Astrocyte of the hippocampus (primary cell): ENCODE results near the gene RNU2-1.
"Not testable (repeated sequence)": the region's sequence is repeated elsewhere in the genome, so short reads cannot be mapped to it uniquely, and the experiment has no call there.

Source experiments
- DNase-seq: peaks from one replicate; pipeline ENCODE4 v3.0.0; 2011; ENCODE audit warnings: low read depth, low spot score

The RNU2-1 gene

DNA sequence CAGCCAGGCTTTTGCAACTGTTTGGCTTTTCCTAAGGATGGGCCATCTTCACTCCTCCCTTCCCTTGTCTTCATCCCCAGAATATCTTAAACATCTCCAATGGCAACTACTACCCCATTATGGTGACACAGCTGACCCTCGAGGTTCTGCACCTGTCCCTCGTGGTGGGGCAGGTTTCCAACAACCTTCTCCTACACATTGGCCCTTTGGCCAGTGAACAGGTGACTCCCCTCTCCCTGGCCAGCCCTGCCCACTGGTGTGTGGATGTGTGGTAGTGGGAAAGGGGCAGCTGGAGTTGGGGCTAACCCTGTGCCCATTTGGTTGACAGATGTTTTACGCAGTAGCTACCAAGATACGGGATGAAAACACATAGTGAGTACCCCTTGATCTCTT, 17.4 kb downstream of the RNU2-1 start:
- DNase-seq: no peak

DNA sequence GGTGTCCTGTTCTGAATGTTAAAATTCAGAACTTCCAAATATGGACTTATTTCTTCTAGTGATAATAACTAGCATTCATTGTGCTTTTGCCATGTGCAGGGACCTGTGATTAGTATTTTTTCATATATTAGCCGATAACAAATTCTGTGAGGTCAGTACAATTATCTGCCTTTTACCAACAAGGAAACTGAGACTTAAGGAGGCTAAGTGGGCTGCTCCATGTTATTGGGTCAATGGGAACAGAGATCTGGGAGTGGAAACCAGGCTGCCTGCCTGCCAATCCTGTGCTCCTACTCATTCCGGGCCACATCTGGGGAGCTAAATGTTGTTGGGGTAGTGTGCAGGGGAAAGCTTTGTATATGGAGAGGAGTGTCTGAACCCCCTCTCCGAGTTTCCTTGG, 18.4 kb downstream of the RNU2-1 start:
- DNase-seq: no peak

DNA sequence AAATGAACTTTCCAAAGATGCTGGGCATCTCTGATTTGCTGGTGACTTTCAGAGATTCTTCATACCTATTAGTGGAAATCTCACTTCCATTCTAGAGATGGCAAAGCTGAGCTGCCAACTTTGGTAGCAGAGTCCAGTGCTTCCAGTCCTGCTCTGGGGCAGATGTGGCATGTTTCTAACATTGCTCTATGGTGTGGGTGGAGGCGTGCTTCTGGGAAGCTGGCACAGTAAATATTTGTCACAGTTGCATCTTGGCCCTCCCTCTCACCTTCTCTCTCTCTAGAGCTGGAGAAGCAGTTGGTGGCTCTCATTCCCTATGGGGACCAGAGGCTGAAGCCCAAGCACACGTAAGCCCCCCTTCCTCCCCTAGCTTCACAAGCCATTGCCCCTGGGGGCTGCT, 20.2 kb downstream of the RNU2-1 start:
- no peak for DNase-seq

DNA sequence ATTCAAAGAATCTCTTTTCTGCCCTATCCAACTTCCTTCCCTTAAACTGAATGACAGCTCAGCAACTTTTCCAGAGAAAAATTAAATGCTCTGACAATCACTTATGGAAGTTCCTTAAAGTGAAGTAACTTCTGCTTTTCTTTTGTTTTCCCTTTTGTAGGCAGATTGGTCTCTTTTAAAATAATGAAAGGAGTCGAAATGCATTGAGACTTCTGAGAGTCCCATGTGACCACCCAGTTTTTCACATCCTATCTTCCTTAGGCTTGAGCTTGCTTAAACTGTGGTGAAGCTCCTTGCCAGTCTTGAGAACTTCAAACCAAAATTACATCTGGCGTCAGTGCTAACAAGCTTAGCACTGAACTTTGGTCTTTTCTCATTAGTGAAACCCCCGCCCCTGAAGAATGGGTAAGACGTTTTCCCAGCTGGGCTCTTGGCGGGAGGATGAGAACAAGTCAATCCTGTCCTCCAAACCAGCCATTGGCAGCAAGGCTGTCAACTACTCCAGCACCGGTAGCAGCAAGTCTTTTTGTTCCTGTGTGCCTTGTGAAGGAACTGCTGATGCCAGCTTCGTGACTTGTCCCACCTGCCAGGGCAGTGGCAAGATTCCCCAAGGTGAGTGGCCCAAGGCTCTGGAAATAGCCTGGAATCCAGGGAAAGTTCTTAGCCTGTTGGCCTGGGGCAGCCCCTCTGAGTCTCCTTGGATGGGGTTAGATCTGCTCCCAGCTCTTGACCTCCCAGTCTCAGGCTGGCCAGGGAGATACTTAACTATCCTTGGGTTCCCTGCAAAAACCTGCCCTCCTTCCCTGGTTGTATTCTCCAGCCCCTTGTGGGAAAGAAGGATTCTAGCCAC, 20.9 kb downstream of the RNU2-1 start:
- peak; percentile 5 for DNase-seq

DNA sequence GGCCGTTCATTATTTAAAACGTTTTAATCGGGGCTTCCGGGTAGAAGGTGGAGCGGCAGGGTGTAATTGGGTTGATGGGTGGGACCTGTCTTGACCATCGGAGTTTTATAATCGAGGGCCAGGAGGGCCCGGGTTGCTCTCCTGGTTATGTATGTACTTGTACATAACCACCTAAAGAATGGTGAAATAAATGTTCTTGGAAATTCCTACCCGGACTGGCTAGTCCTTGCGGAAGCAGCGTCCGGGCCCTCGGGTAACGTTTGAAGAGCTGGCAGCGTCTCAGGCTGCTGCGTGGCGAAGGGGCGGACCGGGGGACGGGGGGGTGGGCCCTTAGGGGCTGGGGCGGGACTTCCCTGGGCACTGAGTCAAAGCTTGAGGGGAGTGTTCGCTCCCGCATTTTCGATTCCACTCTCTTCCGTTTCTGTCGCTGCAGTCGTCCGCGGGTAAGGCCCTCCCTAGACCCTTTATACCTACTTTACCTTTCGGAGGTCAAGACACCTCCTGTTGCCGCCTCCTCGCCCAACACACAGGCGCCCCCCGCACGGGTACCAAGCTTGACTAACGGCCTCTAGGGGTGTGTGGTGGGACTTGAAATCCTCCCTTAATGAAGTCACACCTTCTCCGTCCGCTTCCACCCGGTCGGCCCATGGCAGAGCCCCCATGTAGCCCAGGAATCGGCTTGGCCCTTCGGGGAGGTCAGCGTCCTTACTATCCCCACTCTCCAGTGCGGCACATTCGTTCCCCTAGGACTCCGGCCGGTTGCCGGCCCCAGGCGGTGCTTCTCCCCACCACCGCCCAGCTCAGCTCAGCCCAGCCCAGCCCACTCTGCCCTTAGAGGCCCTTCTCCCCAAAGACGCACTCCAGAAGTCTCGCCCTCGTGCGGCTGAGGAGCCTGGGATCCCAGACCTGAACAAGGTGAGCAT, 22.0 kb downstream of the RNU2-1 start, which contains the start of gene TMEM106A:
Gene TMEM106A, plus strand, starts transcription at position 396 of the 923 bp plus-strand sequence. CDS start 1,167 bp downstream, outside the sequence.
- DNase-seq: peak; percentile 93

DNA sequence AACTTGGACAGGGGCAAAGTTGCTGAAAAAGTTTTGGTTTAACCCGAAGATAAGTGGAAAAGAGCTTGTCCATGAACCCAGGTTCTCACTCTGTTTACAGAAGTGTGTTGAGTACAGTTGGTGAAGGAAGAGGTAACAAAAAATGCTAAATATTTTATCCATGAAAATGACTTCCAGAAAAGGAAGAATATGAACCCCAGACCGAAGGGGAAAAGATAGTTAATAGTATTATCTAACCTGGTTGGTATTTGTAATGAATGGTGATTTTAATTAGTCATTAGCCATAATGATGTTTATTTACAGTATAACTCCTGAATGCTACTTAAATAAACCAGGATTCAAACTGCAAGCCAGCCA, 22.7 kb downstream of the RNU2-1 start:
- DNase-seq: peak; percentile 7

DNA sequence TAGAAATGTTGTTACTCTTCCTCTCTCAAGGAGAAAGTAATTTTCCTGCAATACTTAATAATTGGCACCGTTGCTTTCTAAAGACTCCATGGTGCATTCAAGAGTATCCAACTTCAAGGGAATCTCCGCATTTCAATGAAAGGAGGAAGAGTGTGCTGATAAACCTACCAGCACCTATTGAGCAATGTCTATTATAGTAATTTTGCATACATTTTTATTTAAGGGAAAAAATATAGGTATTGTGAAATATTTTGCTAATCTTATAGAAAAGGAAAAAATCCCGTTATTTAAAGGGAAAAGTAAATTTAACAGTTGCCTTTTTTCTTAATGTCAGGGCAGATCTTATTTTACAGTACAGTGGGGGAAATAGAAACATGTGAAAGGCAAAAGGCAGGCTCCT, 23.2 kb downstream of the RNU2-1 start:
- DNase-seq: no peak

DNA sequence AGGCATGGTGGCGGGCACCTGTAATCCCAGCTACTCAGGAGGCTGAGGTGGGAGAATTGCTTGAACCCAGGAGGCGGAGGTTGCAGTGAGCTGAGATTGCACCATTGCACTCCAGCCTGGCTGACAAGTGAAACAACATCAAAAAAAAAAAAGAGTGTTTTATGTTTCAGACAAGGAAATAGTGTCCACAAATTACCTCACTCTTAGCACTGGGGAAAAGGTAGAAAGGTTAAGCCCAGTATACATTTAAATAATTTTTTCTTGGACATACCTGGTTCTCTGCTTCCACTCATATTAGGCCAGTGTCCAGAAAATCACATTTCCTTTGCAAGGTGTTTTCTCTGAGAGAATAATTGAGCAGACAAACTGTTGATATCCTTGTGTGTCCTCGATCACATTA, 30.8 kb downstream of the RNU2-1 start:
- DNase-seq: not testable (repeated sequence)

DNA sequence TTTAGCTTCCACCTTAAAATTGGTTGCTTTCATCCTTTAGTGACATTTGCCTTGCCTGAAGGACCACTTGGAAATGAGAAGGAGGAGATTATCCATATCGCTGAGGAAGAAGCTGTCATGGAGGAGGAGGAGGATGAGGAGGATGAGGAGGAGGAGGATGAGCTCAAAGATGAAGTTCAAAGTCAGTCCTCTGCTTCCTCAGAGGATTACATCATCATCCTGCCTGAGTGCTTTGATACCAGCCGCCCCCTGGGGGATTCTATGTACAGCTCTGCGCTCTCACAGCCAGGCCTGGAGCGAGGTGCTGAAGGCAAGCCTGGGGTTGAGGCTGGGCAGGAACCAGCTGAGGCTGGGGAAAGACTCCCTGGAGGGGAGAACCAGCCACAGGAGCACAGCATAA, 33.6 kb downstream of the RNU2-1 start:
- DNase-seq: no peak

DNA sequence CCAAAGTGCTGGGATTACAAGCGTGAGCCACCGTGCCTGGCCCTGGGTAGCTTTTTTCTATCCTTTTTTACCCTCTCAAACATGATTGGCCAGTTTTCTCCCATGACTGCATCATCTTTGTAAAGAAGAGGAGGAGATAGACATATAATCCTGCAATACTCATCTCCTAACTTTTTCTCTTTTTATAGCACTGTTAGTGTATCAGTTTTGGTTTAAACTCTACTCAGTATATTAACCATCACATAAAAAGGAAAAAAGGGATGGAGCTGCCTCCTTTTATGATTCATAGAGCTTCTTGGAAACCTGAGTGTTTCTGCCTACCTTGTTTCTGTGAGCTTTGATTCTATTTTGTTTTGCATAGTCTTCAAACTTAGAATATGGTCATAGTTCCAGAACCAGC, 34.1 kb downstream of the RNU2-1 start:
- DNase-seq: no peak

DNA sequence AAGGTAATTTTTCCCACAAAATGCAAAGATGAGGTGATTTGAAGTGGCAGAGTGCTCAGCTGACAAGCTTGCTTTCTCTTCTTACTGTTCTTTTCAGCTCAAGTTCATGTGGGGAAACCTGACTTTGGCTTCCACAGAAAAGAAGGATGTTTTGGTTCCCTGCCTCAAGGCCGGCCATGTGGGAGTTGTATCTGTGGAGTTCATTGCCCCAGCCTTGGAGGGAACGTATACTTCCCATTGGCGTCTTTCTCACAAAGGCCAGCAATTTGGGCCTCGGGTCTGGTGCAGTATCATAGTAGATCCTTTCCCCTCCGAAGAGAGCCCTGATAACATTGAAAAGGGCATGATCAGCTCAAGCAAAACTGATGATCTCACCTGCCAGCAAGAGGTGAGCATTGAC, 40.5 kb downstream of the RNU2-1 start:
- DNase-seq: no peak

DNA sequence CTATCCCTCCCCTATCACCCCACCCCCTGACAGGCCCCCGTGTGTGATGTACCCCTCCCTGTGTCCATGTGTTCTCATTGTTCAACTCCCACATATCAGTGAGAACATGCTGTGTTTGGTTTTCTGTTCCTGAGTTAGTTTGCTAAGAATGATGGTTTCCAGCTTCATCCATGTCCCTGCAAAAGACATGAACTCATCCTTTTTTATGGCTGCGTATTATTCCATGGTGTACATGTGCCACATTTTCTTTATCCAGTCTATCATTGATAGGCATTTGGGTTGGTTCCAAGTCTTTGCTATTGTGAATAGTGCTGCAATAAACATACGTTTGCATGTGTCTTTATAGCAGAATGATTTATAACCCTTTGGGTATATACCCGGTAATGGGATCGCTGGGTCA, 47.1 kb downstream of the RNU2-1 start:
- not testable (repeated sequence) for DNase-seq

DNA sequence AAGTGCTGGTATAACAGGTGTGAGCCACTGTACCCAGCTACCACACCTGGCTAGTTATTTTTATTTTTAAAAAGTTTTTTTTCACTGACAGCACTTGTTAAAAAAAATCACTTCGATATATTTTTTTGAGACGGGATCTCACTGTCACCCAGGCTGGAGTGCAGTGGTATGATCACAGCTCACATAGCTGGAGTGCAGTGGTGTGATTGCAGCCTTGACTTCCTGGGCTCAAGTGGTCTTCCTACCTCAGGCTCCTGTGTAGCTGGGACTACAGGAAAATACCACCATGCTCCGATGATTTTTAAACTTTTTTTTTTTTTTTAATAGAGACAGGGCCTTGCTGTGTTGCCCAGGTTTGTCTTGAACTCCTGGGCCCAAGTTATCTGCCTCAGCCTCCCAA, 49.9 kb downstream of the RNU2-1 start:
- DNase-seq: no peak
